GM19043 (cell line): ENCODE measurements around the gene THAP3.
A peak's percentile ranks its signal among the peaks of the same experiment; 100 is the strongest.
"Not testable (repeated sequence)": the region's sequence is repeated elsewhere in the genome, so short reads cannot be mapped to it uniquely, and the experiment has no call there.

Experiments
- ATAC-seq: cut with Tn5 transposase; IDR thresholded peaks from one replicate; pipeline ENCODE4 v1.9.1; 2021; ENCODE audit warnings: low read depth; ENCODE audit not compliant: unreplicated experiment

The THAP3 gene

DNA sequence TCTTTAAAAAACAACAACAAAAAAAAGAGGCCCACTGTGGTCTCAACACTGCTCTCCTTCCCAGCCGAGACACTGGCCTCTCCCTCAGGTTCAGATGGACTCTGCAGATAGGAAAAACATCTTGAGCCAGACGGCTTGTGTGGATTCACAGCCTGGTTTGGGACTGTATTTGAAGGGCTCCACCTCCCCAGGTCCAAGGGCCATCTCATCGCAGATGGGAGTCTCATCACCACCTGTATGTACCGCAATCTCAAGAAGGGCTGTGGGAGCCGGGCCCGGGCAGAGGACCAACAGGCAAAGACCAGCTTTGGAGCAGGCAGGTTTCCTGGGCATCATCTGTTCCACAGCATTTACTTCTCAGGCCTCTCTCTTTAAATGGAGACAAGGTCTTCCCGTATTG lies 34.6 kb upstream of the THAP3 start:
- ATAC-seq, result no peak

DNA sequence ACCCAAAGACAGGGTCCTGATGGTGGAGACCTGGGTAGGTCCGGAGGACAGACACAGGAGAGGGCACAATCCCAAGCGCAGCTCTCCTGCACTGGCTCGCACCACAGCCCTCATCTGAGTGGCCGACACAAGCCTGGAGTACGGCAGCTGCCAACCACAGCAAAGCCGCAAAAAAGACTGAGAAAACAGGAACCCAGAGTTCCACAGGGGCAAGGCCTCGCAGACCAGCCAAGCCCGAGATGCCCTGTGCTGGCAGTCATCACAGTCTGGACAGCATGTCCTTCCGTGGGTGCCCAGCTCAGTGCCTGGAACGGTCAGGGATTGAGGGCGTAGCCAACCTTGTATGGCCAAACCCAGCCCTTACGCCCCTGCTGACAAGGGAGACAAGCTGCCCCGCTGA lies 33.4 kb upstream of the THAP3 start:
- ATAC-seq, result no peak

DNA sequence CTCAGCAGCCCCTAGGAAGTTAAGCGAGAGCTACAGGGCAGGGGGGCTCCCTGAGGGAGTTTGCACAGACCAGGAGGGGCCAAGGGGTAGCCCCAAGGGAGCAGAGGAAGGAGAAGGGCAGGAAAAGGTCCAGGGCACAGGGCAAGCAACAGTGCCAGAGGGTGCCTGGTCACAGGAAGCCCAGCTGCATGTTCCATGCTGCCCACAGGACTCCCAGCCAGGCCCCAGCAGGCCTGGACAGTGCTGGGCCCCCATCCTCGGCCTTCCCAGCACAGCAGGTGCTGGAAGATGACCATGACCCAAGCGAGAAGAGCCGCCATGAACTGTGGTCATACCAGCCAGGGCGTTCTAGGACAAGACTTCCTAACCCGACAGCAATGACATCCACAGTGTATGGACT lies 33.0 kb upstream of the THAP3 start:
- no peak for ATAC-seq

DNA sequence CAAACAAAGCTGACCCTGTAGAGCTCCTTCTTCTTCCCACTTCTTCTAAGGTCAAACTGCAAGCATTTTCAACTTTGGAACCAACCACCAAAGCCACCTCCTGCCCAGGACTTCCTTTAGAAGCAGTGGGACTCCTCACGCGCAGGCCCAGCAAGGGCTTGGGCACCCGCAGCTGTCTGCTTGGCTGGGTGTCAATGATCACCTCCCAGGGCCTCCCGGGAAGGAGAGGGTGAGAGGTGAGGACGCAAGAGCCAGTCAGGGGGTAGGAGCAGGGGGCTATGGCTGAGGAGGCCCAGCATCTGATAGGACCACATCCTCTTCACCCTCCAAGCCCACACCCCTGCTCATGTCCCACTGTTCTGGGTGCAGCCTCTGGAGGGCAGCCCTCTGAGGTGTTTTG lies 32.2 kb upstream of the THAP3 start:
- no peak for ATAC-seq

DNA sequence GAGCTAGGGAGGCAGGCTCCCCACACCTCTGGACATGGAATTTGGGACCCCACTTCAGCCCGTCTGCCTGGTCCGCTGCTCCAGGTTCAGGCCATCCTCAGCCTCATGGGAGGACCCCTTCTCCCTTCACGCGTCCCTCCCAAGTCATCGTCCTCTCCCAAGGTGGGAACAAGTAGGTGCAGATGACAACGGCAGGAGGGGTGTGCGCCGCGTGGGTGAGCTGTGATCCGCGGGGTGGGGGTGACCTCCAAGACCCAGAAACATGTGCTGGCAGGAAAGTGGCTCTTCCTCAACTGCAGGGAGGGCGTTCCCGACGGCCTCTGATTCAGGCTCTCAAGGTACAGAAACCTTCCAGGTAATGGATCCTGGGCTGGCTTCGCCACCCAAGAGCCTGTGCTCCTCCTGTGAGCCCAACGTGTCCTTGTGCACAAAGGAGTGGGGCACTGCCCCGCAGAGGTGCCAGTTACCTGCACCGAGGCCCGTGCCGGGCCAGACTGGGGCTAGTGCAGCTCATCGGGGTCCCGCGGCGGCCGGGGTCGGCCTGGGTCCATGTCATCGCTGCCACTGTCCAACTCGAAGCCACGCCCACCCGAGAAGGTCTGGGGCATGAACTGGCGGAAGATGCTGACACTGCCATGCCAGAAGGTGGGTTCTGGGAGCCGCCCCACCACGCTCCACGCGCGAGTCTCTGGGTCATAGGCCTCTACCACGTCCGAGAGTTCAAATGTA lies 31.6 kb upstream of the THAP3 start:
- no peak for ATAC-seq

DNA sequence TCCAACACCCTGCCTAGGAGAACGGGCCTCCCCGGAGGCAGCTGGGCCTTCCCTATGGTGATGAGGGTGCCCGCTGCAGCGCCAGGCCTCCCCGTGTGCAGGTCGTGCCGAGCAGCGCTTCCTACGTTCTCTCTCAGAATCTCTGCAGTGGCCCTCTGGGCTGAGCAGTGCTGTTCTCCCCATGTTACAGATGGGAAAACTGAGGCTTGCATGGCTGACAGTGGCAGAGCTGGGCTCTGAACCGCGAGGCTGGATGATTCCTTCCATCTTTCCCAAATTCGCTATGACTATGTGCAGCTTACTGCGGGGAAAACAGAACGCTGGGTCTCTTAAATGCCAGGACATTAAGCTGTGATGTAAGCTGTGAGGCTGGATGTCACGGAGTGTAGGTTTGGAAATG lies 30.9 kb upstream of the THAP3 start:
- ATAC-seq, result no peak

DNA sequence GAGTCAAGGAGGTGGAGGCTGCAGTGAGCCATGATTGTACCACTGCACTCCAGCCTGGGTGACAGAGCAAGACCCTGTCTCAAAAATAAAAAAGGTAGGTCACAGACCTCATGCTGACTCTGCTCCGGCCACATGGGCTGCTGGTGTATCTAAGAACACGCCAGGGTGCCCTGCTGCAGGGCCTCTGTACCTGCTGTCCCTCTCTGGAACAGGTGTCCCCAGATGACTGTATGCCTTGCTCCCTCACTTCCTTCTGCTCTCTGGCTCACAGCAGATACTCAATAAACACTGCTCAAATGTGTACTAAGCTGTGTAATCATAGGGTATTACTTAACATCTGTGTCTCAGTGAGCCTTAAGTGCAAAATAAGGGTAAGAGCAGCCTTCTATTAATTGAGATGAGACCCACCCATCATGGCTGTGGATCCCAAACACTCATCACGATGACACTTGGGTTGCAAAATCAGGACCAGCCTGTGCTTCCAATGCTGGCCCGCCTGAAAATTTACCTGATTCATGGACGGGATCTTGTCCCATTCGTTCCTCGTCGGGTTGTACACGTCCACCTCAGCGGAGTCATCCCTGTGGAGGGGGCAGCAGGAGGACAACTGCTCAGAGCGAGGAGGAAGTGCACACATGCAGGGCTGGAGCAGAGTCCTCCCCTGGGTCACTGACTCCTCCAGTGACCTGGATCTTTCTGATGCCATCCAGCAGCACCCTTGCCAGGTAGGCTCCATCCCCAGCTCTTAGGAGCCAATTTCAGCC lies 29.5 kb upstream of the THAP3 start:
- ATAC-seq, result no peak

DNA sequence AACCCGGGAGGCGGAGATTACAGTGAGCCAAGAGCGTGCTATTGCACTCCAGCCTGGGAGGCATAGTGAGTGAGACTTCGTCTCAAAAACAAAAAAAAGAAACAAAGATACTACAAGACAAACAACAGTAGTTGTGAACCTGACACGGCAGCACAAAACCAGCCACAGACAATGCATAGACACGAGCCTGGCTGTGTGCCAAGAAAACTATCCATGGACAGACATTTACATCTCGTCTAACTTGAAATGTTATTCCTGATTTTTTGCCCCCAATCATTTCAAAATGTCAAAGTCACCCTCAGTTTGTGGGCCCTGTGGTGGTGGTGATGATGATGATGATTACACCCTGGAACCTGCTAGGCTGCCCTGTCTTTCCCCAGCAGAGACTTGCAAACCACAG lies 28.3 kb upstream of the THAP3 start:
- ATAC-seq, result no peak

DNA sequence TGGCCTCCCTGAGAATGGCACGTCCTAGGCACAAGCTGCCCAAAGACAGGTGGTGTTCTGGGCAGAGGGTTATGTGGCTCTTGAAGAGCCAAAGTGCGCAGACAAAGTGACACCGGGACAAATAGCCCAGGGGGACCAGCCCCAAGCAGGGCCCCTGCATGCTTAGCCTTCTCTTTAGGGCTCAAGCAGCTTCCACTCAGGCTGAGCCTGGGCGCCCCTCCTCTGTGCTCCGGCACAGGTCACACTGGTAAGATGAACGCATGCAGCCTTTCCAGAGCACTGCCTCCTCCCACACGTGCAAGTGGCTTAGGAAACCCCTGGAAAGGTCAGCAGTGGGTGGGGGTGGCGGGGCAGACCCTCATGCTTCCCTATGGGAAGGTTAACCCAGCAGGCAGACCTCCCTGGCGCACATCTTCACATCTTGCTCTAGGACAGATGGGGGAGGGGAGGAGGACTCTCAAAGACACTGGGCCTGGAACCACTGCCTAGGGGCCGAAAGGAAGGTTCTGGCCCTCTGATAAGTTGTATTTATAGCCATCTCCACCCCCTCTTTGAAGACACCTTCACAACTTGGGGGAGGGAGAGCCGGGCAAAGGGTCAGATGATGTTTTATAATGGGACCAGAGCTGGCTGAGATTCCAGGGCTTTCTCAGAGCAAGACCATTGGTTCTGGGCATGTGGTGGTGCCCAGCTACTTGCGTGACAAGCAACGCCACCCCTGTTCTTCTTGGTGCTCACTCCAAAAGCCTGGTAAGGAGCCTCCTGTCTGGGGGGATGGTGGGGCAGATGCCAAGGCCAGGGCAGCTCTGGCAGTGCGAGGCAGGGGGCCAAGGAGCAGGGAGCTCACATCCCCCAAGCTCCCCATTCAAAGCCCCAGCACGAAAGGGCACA lies 27.5 kb upstream of the THAP3 start:
- ATAC-seq, result no peak

DNA sequence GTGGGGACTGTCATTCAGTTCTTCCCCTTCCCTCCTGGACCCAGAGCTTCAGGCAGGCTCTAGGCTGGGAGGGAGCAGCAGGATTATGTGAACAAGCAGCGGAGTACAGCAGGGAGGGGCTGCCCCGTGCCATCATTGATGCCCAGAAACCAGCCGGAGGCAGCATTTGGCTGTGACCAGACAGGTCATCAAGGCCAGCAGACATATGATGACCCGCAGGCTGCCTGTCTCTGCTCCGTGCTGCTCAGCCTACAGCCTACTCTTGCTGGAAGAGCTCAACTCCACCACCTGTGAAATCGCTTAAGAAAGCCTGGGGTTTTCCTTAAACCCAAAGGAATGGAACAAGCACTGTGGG lies 26.9 kb upstream of the THAP3 start:
- ATAC-seq, result no peak

DNA sequence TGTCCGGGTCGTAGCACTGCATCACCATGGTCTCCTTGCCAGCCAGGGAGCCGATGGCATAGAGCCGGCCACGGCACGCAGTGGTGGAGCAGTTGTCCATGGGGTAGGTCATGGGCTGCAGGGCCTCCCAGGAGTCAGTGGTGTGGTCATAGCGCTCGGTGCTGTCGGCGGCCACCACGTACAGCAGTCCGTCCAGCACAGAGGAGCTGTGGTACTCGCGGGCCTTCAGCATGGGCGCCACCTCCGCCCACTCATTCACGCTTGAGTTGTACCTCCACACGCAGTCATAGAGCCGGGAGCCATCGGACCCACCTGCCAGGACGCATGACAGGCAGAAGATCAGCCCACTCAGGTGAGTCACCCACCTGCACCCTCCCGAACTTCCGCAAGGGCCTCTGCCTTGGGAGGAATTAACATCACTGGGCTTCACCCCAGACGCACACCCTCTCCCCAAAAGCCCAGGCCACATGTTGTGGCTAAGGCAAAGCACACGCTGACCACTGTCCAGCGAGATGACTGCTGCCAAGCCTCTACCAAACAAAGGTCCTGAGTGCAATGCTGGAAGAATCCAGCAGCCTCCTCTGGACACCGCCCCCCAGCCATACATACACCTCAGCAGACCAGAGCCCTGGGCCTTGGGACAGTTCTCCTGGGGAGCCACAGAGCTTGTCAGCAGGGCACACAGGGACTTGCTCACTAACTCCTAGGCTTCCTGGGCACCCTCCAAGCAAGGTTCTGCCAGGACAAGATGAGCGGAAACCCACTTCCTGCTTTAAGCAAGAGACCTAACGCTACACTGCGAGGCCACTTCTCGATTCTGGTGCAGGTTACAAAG lies 25.3 kb upstream of the THAP3 start:
- no peak for ATAC-seq

DNA sequence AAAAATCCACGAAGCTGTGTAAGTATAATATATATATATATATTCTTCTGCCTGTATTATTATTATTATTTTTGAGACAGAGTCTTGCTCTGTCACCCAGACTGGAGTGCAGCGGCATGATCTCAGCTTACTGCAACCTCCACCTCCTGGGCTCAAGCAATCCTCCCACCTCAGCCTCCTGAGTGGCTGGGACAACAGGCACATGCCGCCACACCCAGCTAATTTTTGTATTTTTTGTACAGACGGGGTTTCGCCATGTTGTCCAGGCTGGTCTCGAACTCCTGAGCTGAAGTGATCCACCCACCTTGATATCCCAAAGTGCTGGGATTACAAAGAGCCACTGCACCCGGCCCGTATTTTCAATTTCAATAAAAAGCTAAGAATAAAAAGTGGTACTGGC lies 24.7 kb upstream of the THAP3 start:
- not testable (repeated sequence) for ATAC-seq

DNA sequence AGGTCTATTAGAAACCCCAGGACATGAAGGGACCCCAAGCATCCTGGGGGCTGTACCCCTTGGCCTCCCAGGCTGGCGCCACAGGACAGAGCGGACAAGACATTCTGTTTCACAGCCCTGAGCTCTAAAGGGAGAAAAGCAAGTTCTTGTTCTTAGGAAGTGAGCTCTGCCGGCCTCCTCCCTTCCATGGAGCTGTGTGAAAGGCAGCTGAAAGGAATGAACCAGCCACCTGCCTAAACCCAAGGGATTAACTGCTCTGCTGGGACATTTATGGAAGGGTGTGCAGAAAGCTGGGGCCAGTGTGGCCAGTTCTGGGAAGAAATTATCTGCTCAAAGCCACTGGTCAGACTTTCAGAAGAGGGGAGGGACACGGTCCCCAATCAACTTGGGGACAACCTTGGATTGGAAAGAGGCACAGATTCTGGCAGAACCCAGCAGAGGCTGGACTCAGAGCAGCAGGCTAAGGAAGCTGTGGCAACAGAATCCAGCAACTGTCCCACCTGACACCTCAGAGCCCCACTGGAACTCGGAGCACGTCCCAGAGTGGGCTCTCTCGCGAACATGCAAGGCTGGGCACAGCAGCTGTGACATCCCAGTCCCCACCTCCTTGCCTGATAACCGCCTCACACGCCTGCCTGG lies 24.1 kb upstream of the THAP3 start:
- ATAC-seq, result no peak

DNA sequence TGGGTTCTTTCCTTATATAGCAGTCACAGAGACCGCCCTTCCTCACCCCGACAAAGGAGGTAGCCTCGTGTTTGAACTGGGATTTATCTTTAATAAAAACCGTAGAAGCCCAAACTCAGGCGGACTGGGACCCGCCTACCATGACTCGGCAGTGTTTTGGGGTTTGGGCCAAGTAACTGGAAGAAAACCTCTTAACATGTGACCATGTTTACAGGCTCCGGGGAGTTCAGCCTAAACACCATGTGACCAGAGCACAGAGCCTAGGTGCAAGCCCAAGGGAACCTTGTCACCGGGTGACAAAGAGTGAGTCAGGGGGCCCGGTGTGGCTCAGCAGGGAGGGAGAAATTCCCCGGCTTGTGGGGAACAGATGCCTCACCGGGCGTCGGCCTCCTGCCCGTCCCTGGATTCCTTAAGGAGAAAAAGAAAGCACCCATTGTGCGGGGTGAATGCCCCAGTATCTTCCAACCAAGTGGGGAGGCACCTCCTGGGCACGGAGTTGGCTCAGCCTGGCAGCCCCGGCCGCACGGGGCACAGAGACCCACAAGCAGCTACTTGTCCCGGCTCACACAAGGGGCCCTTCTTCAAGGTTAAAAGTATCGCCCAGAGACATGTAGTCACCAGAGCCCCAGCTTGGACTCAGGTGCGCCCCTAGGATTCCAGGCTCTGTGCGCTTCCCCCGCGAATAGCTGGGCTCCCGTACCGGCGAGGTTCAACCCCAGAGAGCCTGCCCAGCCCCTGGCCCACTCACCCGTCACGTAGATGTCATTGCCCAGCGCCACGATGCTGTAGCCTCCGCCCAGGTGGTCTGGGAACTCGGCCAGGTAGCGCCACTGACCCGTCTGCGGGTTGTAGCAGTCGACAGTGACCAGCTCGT lies 23.4 kb upstream of the THAP3 start:
- ATAC-seq, result no peak

DNA sequence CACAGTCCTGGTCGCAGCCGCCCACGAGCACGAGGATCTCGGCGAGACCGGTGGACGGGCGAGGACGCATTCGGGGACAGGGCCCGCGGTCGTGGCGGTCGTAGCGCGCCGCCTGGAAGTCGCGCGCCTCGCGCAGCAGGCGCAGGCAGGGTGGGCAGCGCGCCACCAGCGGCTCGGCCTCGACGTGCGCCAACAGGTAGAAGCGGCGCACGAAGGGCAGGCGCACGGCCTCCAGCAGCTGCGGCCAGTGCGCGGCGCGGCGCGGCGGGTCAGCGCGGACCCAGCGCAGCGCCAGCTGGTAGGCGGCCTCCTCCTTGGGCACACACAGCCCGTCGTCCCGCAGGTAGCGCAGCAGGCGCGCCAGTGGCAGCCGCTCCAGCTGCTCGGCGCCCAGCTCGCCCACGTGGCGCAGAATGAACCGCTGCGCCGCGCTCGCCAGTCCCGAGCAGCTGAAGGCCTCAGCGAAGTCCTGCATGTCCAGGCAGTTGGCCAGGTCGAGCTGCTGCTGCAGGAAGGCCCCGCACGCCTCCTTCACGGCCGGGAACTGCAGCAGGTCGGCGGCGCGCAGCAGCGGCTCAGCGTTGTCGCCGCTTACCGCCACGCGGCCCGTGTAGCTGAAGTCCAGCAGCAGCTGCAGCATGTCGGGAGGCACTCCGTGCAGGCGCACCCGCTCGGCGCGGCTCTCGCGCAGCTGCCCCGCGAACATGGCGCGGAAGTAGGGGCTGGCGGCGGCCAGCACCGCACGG lies 22.6 kb upstream of the THAP3 start:
- peak; percentile 27 for ATAC-seq

DNA sequence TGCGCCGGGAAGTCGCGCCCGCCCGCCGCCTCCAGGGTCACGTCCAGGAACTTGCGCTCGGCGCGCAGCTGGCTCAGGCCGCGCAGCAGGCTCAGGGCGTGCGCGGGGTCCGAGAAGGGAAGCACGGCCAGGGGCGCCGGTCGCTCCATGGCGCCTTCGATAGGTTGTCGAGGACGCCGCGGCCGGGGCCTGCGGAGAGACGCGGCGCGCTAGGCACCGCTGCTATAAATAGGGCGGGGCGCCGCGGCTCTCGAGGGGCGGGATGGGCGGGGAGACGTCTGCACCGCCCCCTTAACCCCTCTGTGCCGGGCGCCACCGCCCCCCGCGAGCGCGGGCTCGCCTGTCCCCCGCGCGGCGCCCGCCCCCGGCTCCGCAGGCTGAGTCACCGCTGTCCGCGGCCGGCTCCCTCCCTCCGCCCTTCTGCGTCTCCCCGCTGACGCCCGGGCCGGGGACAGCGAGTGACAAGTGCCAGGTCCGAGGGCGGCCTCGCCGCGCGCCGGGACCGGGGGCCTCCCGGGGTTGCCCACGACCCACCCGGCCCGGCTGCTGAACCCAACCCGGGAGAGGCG lies 21.9 kb upstream of the THAP3 start, which contains the start of gene KLHL21:
Gene KLHL21, minus strand, starts transcription at position 201 of the 569 bp plus-strand sequence. Its CDS starts 52 bp downstream, at position 149.
- peak; percentile 42 for ATAC-seq

DNA sequence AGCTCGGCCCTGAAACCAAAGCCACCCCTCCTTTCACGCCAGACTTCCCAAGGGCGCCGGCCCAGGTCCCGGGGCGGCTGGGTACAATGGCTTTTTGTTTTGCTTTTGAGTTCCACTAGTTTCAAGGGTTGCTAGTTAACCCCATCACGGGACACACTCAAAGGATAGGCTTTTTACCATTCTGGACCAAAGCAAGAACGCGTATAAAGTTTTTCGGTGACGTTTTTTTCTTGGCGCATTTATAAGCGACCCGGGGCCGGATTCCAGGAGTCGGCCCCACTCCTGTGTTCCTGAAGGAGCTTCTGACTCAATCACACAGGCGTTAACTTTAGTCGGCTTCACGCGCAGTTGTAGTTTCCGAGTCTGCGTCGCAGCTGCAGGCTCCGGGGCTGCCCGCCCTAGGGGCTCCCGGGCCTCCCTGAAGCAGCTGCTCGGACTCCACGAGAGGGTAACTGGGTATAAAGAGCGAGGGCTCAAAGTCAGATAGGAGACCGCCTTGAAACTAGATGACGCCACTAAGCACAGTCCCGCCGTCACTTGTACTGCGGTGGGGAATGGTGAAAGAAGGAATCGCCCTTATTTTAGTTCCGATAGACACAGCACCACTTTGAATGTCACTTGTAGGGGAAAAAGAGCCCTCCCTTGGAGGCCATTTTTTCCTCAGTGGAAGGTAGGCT lies 21.3 kb upstream of the THAP3 start:
- ATAC-seq, result peak; percentile 28
